SU-DHL-6 (cell line): ENCODE data around the gene ATF7.

Experiments
- H2AFZ ChIP-seq: fragments of 200-600 bp; sonication (generic); 2 replicates; pipeline ENCODE4 v1.6.1; 2014; ENCODE audit warnings: low read depth, mild to moderate bottlenecking, moderate library complexity, mixed read lengths, antibody characterized with exemption, low read length; ENCODE audit not compliant: severe bottlenecking
- H3F3A ChIP-seq: fragments of 200-600 bp; shearing (Covaris generic); 2 replicates; pipeline ENCODE4 v1.6.0; 2016; ENCODE audit warnings: antibody characterized with exemption, mild to moderate bottlenecking; ENCODE audit not compliant: insufficient read depth
- H3K27ac ChIP-seq: fragments of 200-600 bp; sonication (generic); 2 replicates; pipeline ENCODE4 v1.5.1; 2016; ENCODE audit warnings: low read depth, mild to moderate bottlenecking, low read length, moderate library complexity, mixed read lengths
- H3K27me3 ChIP-seq: fragments of 200-600 bp; sonication (generic), shearing (Covaris generic); 2 replicates; pipeline ENCODE4 v1.6.0; 2014; ENCODE audit warnings: mild to moderate bottlenecking, low read length
- H3K36me3 ChIP-seq: fragments of 200-600 bp; sonication (generic); 2 replicates; pipeline ENCODE4 v1.6.1; 2014; ENCODE audit warnings: mild to moderate bottlenecking, low read length, mixed read lengths
- H3K4me2 ChIP-seq: fragments of 300-600, 200-600 bp; shearing (Covaris generic), sonication (generic); 2 replicates; pipeline ENCODE4 v1.6.0; 2014; ENCODE audit warnings: low read length, low read depth, mild to moderate bottlenecking; ENCODE audit not compliant: poor library complexity, severe bottlenecking
- H3K4me3 ChIP-seq: fragments of 200-600 bp; sonication (generic); 2 replicates; pipeline ENCODE4 v1.5.1; 2014; ENCODE audit warnings: antibody characterized with exemption, low read length, mild to moderate bottlenecking, mixed read lengths; ENCODE audit not compliant: insufficient read depth, poor library complexity, severe bottlenecking
- H3K79me2 ChIP-seq: fragments of 200-600 bp; sonication (generic); 2 replicates; pipeline ENCODE4 v1.6.1; 2014; ENCODE audit warnings: mild to moderate bottlenecking, low read length, moderate library complexity; ENCODE audit not compliant: insufficient read depth
- H3K9ac ChIP-seq: fragments of 200-600 bp; sonication (generic); 2 replicates; pipeline ENCODE4 v1.7.0; 2014; ENCODE audit warnings: mild to moderate bottlenecking, low read length
- H3K9me2 ChIP-seq: fragments of 200-600 bp; sonication (generic); replicated peaks from 2 replicates; pipeline ENCODE4 v1.6.1; 2014; ENCODE audit warnings: low read length; ENCODE audit not compliant: insufficient read depth
- H3K9me3 ChIP-seq: fragments of 200-600 bp; sonication (generic); 2 replicates; pipeline ENCODE4 v1.6.1; 2014; ENCODE audit warnings: low read length, mixed read lengths; ENCODE audit not compliant: insufficient read depth
- H4K20me1 ChIP-seq: fragments of 200-600 bp; sonication (generic); 2 replicates; pipeline ENCODE4 v1.6.1; 2014; ENCODE audit warnings: low read depth, mild to moderate bottlenecking, antibody characterized with exemption, low read length, moderate library complexity, mixed read lengths
- EZH2phosphoT487 ChIP-seq: fragments of 200-600 bp; sonication (generic), shearing (Covaris generic); conservative IDR thresholded peaks from 2 replicates; pipeline ENCODE4 v1.6.1; 2018; ENCODE audit warnings: mild to moderate bottlenecking, antibody characterized with exemption, low read length, moderate library complexity, mixed read lengths
- TF ChIP-seq, protein P1 (sequence below): fragments of 200-600 bp; sonication (generic); IDR thresholded peaks from one replicate; pipeline ENCODE4 v1.5.1; 2017; ENCODE audit warnings: antibody characterized with exemption, mild to moderate bottlenecking, low read length, moderate library complexity; ENCODE audit not compliant: insufficient read depth, poor library complexity, severe bottlenecking

ATF7 gene

DNA sequence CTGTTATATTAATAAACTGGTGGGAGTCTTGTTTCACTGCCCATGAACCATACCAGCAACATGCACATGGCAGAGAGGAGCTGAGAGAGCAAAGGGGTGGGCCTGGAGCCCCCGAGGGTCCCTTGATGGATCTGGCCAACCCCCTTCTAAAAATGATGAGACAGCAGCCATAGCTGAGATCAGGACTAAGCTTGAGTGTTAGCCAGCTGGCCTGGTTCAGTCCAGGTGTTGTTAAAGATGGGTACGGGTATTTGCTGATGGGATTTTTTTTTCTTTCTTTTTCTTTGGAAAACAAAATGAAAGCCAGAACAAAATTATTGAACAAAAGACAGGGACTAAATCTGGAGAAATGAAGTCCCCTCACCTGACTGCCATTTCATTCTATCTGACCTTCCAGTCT, 158.3 kb downstream of the ATF7 start:
- Histone ChIP-seq H3F3A (peaks cover 26% of the 10 kb centered on the region), H3K79me2 (peaks cover 29% of the 10 kb centered on the region), H3K27ac (no peak overlapping the region)

GRCh38 chr12:53467082-53467481, 159.1 kb downstream of the ATF7 start:
- peaks cover 29% of the 10 kb centered on the region for H3K79me2 ChIP-seq
- H3K4me2 ChIP-seq, result no peak overlapping the region
- peaks cover 75% of the 10 kb centered on the region for H3K36me3 ChIP-seq
- no peak overlapping the region for H3K4me3 ChIP-seq
- H3F3A ChIP-seq, result peaks cover 22% of the 10 kb centered on the region
- peaks cover 20% of the 10 kb centered on the region; the same call in 1 of the 2 replicates for H4K20me1 ChIP-seq
- no peak overlapping the region for H3K9ac ChIP-seq
- TF ChIP-seq, protein P1, sequence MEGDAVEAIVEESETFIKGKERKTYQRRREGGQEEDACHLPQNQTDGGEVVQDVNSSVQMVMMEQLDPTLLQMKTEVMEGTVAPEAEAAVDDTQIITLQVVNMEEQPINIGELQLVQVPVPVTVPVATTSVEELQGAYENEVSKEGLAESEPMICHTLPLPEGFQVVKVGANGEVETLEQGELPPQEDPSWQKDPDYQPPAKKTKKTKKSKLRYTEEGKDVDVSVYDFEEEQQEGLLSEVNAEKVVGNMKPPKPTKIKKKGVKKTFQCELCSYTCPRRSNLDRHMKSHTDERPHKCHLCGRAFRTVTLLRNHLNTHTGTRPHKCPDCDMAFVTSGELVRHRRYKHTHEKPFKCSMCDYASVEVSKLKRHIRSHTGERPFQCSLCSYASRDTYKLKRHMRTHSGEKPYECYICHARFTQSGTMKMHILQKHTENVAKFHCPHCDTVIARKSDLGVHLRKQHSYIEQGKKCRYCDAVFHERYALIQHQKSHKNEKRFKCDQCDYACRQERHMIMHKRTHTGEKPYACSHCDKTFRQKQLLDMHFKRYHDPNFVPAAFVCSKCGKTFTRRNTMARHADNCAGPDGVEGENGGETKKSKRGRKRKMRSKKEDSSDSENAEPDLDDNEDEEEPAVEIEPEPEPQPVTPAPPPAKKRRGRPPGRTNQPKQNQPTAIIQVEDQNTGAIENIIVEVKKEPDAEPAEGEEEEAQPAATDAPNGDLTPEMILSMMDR, result no peak
- no peak for TF ChIP-seq EZH2phosphoT487
- no peak overlapping the region for H2AFZ ChIP-seq
- no peaks in the 10 kb centered on the region for H3K9me2 ChIP-seq
- no peak overlapping the region for H3K27ac ChIP-seq
- no peaks in the 10 kb centered on the region for H3K27me3 ChIP-seq
- H3K9me3 ChIP-seq, result no peaks in the 10 kb centered on the region

More for the DNA sequence above, 158.3 kb downstream of the ATF7 start:
- H3K9me3 ChIP-seq, result no peaks in the 10 kb centered on the region
- H3K27me3 ChIP-seq, result no peaks in the 10 kb centered on the region
- TF ChIP-seq, protein P1, result no peak
- no peak for TF ChIP-seq EZH2phosphoT487
- H2AFZ ChIP-seq, result no peak overlapping the region
- H3K36me3 ChIP-seq, result peaks cover 75% of the 10 kb centered on the region
- no peak overlapping the region for H3K4me2 ChIP-seq
- peaks cover 21% of the 10 kb centered on the region; the same call in 1 of the 2 replicates for H4K20me1 ChIP-seq
- no peak overlapping the region for H3K4me3 ChIP-seq
- H3K9ac ChIP-seq, result no peak overlapping the region
- no peaks in the 10 kb centered on the region for H3K9me2 ChIP-seq

- Histone ChIP-seq H3K9me3 (no peaks in the 10 kb centered on the region), H3F3A (peaks cover 21% of the 10 kb centered on the region), H2AFZ (no peak overlapping the region), H3K36me3 (peaks cover 79% of the 10 kb centered on the region), H3K4me3 (no peak overlapping the region), H3K9ac (no peak overlapping the region), H3K4me2 (no peak overlapping the region), H4K20me1 (peaks cover 20% of the 10 kb centered on the region; the same call in 1 of the 2 replicates), H3K27ac (no peak overlapping the region), H3K79me2 (peaks cover 33% of the 10 kb centered on the region), H3K9me2 (no peaks in the 10 kb centered on the region), H3K27me3 (no peaks in the 10 kb centered on the region)
- TF ChIP-seq, protein P1, result no peak
- no peak for TF ChIP-seq EZH2phosphoT487
Observed at GRCh38 chr12:53466640-53467039, 159.5 kb downstream of the ATF7 start.
